Neutrophil (primary cell): Measurements from ENCODE around the gene SP140.

Experiments used
- H3K27ac ChIP-seq: fragments of 200-600 bp; sonication (generic); 2 replicates; pipeline ENCODE4 v1.5.1; 2016; ENCODE audit warnings: mild to moderate bottlenecking, moderate library complexity
- H3K27me3 ChIP-seq: fragments of 200-600 bp; sonication (generic); 2 replicates; pipeline ENCODE4 v1.6.0; 2016; ENCODE audit warnings: mild to moderate bottlenecking
- H3K36me3 ChIP-seq: fragments of 200-600 bp; sonication (generic); 2 replicates; pipeline ENCODE4 v1.5.1; 2017
- H3K4me1 ChIP-seq, 2 experiments: fragments of 200-600 bp in 1 of 2; sonication (generic) in 1 of 2; 1 replicate in 1 of 2; 2 replicates in 1 of 2; pipeline versions ENCODE4 v1.5.1 to v1.6.1; 2013 to 2016; ENCODE audit warnings: low read depth in 1 of 2, low read length in 1 of 2, mild to moderate bottlenecking in 1 of 2, moderate library complexity in 1 of 2; ENCODE audit not compliant: control insufficient read depth in 1 of 2, insufficient read depth in 1 of 2
- H3K4me3 ChIP-seq, 2 experiments: fragments of 200-600 bp in 1 of 2; sonication (generic) in 1 of 2; 1 replicate in 1 of 2; 2 replicates in 1 of 2; pipeline ENCODE4 v1.5.1; 2013 to 2016; ENCODE audit warnings: low read depth in 1 of 2, low read length in 1 of 2, mild to moderate bottlenecking in 1 of 2, moderate library complexity in 1 of 2
- H3K9me3 ChIP-seq: fragments of 200-600 bp; sonication (generic); 2 replicates; pipeline ENCODE4 v1.5.1; 2016
- CTCF ChIP-seq: fragments of 200-600 bp; sonication (generic); IDR thresholded peaks from 2 replicates; pipeline ENCODE4 v1.5.1; 2016; ENCODE audit warnings: antibody characterized with exemption

SP140 gene

GRCh38 chr2:230225486-230225885, at the start of gene SP140:
Gene SP140, plus strand, starts transcription at chr2:230225736. Its CDS starts 109 bp downstream, at chr2:230225845.
- Histone ChIP-seq H3K27ac (peak within 1 kb of the TSS; percentile 95), H3K4me3 (peak within 1 kb of the TSS; percentile 66 to 67), H3K36me3 (no peaks in the 10 kb centered on the region), H3K27me3 (no peaks in the 10 kb centered on the region), H3K4me1 (peaks cover 46 to 52% of the 10 kb centered on the region in 2 experiments), H3K9me3 (no peaks in the 10 kb centered on the region)
- peak; percentile 23 for TF ChIP-seq CTCF

GRCh38 chr2:230176996-230177395, 48.5 kb upstream of the SP140 start:
- Histone ChIP-seq H3K27ac (no peak overlapping the region), H3K36me3 (peaks cover 100% of the 10 kb centered on the region), H3K4me1 (no peaks in the 10 kb centered on the region), H3K9me3 (no peaks in the 10 kb centered on the region), H3K4me3 (no peak overlapping the region), H3K27me3 (no peaks in the 10 kb centered on the region)
- TF ChIP-seq CTCF: no peak

GRCh38 chr2:230178546-230179485, 46.7 kb upstream of the SP140 start:
- no peaks in the 10 kb centered on the region for H3K27me3 ChIP-seq
- peaks cover 100% of the 10 kb centered on the region for H3K36me3 ChIP-seq
- H3K27ac ChIP-seq: no peak overlapping the region
- H3K4me1 ChIP-seq: no peaks in the 10 kb centered on the region
- no peak overlapping the region for H3K4me3 ChIP-seq
- H3K9me3 ChIP-seq: no peaks in the 10 kb centered on the region
- TF ChIP-seq CTCF: no peak

GRCh38 chr2:230179907-230180306, 45.6 kb upstream of the SP140 start:
- Histone ChIP-seq H3K27ac (no peak overlapping the region), H3K4me1 (no peaks in the 10 kb centered on the region), H3K9me3 (no peaks in the 10 kb centered on the region), H3K27me3 (no peaks in the 10 kb centered on the region), H3K36me3 (peaks cover 99% of the 10 kb centered on the region), H3K4me3 (no peak overlapping the region)
- no peak for TF ChIP-seq CTCF

GRCh38 chr2:230181195-230181594, 44.3 kb upstream of the SP140 start:
- no peak overlapping the region for H3K4me3 ChIP-seq
- H3K4me1 ChIP-seq: no peaks in the 10 kb centered on the region
- no peaks in the 10 kb centered on the region for H3K9me3 ChIP-seq
- H3K27ac ChIP-seq: no peak overlapping the region
- H3K36me3 ChIP-seq: peaks cover 96% of the 10 kb centered on the region
- H3K27me3 ChIP-seq: no peaks in the 10 kb centered on the region
- TF ChIP-seq CTCF: no peak
